NCI-H82 (cell line): ENCODE measurements around the gene MEIS2.

Experiments
- DNase-seq: peaks from one replicate; lab custom pipeline; 2025; lab: John Stamatoyannopoulos, UW

Gene MEIS2

GRCh38 chr15:37112971-37113670, 12.8 kb upstream of the MEIS2 start:
- DNase-seq = no peak

GRCh38 chr15:37112171-37112570, 11.8 kb upstream of the MEIS2 start:
- DNase-seq = no peak

- peak; percentile 81 for DNase-seq
These were observed 11.0 kb upstream of the MEIS2 start for GRCh38 chr15:37111427-37111717.

- DNase-seq = peak; percentile 80
These were observed 9.7 kb upstream of the MEIS2 start for GRCh38 chr15:37109872-37110572.

- DNase-seq = peak; percentile 69
These were observed 9.0 kb upstream of the MEIS2 start for GRCh38 chr15:37109168-37109871.

- no peak for DNase-seq
These were observed 8.2 kb upstream of the MEIS2 start for GRCh38 chr15:37108381-37109167.

- DNase-seq = no peak
These were observed 7.5 kb upstream of the MEIS2 start for GRCh38 chr15:37107744-37108380.

GRCh38 chr15:37107071-37107743, 6.9 kb upstream of the MEIS2 start:
- DNase-seq = peak; percentile 84

GRCh38 chr15:37106490-37107001, 6.2 kb upstream of the MEIS2 start:
- DNase-seq = peak; percentile 91

GRCh38 chr15:37105889-37106288, 5.5 kb upstream of the MEIS2 start:
- DNase-seq = no peak

- DNase-seq = no peak
These were observed 4.7 kb upstream of the MEIS2 start for GRCh38 chr15:37105029-37105428.

GRCh38 chr15:37104424-37104981, 4.2 kb upstream of the MEIS2 start:
- no peak for DNase-seq

GRCh38 chr15:37103475-37104423, 3.4 kb upstream of the MEIS2 start:
- DNase-seq = no peak

- DNase-seq = no peak
These were observed 2.8 kb upstream of the MEIS2 start for GRCh38 chr15:37103163-37103435.

GRCh38 chr15:37102305-37103162, 2.2 kb upstream of the MEIS2 start:
- peak; percentile 76 for DNase-seq

GRCh38 chr15:37101980-37102304, 1.6 kb upstream of the MEIS2 start:
- peak; percentile 87 for DNase-seq

- DNase-seq = no peak
These were observed 542 bp upstream of the MEIS2 start for GRCh38 chr15:37100966-37101215.

- peak; percentile 75 for DNase-seq
These were observed 835 bp downstream of the MEIS2 start for GRCh38 chr15:37099319-37100108.
